K562 (cell line): Measurements from ENCODE around the gene AGPAT4. TPM values are rescaled to one million over a fixed set of nuclear protein-coding genes. Genes with fewer than 3 reads are reported as not detected.

Source experiments
- CTCF ChIP-seq, 3 experiments: IDR thresholded peaks in 2 of 3; conservative IDR thresholded peaks in 1 of 3; 2 replicates each; pipeline ENCODE4 v1.5.1; 2011 to 2012; ENCODE audit warnings: low read length in 3 of 3, mild to moderate bottlenecking in 3 of 3, control low read depth in 2 of 3, improper control_type of control experiment in 1 of 3, inconsistent platforms in 1 of 3, low read depth in 1 of 3, mixed read lengths in 1 of 3, moderate library complexity in 1 of 3; ENCODE audit not compliant: insufficient read depth in 2 of 3
- HNRNPL ChIP-seq: fragments of 200-400 bp; formaldehyde crosslinking; IDR thresholded peaks from 2 replicates; pipeline ENCODE4 v1.6.1; 2017; ENCODE audit warnings: low read depth, mild to moderate bottlenecking, low read length
- MITF ChIP-seq: IDR thresholded peaks from 2 replicates; pipeline ENCODE4 v1.6.1; 2014; ENCODE audit warnings: antibody characterized with exemption
- MTF1 ChIP-seq: fragments of 250-450 bp; sonication (Bioruptor Pico); IDR thresholded peaks from 2 replicates; pipeline ENCODE4 v1.9.0; 2021; ENCODE audit warnings: moderate library complexity, mild to moderate bottlenecking, inconsistent platforms, borderline replicate concordance
- PBX2 ChIP-seq, 2 experiments: IDR thresholded peaks in 1 of 2; conservative IDR thresholded peaks in 1 of 2; 2 replicates each; pipeline ENCODE4 v1.6.1; 2016; ENCODE audit warnings: low read depth in 2 of 2, mild to moderate bottlenecking in 1 of 2, missing compliant biosample characterization in 1 of 2, missing genetic modification characterization in 1 of 2, moderate library complexity in 1 of 2
- ZBTB17 ChIP-seq: fragments of 450-650 bp; formaldehyde crosslinking; IDR thresholded peaks from 2 replicates; pipeline ENCODE4 v1.4.0; 2020; ENCODE audit warnings: mild to moderate bottlenecking
- ZMIZ1 ChIP-seq, 2 experiments: fragments of 150-350 bp in 1 of 2; IDR thresholded peaks; 2 replicates each; pipeline ENCODE4 v1.6.1; 2012 to 2016; ENCODE audit warnings: low read depth in 2 of 2, low read length in 2 of 2, mild to moderate bottlenecking in 1 of 2, moderate library complexity in 1 of 2
- ZNF444 ChIP-seq: fragments of 250-450 bp; sonication (Bioruptor Pico); IDR thresholded peaks from 2 replicates; pipeline ENCODE4 v1.4.0; 2020; ENCODE audit warnings: mild to moderate bottlenecking, moderate library complexity
- ZNF609 ChIP-seq: sonication (generic); formaldehyde crosslinking; IDR thresholded peaks from 2 replicates; pipeline ENCODE4 v1.8.1; 2023; ENCODE audit warnings: missing genetic modification reagents, mild to moderate bottlenecking, borderline replicate concordance
- polyA plus RNA-seq, 8 experiments: library from polyadenylated mRNA; depleted of rRNA in 4 of 8; stranded (reverse) in 5 of 8; unstranded in 3 of 8; fragments of >200 nt; fragmentation: Nextera tagmentation in 2 of 8; fragmentation: Illumina TruSeq in 1 of 8; extraction: Ambion mirVana in 2 of 8; extraction: Trizol in 1 of 8; gene quantifications; 2 replicates each; pipeline versions ENCODE4 v1.2.1 to v1.2.3, GENCODE V29; 2011 to 2014; ENCODE audit warnings: inconsistent platforms in 1 of 8, missing spikeins in 1 of 8
- total RNA-seq, 7 experiments: library from RNA; depleted of rRNA in 6 of 7; stranded (reverse); fragments of >200 nt in 6 of 7; fragmentation: Illumina TruSeq in 2 of 7; extraction: Trizol in 2 of 7; gene quantifications; 2 replicates each; pipeline versions ENCODE4 v1.2.1 to v1.2.3, GENCODE V29; 2011 to 2021; ENCODE audit warnings: low replicate concordance in 1 of 7

AGPAT4 gene
- total and polyA plus RNA-seq, 9 of the 15 experiments (the other 6 are each of a cell fraction or from before 2014, with no cell fraction given): 2.2 to 15.0 (median 5.7) TPM

GRCh38 chr6:161228921-161229591 lies 44.8 kb downstream of the AGPAT4 start (continued):
- TF ChIP-seq MITF (peak; percentile 52), HNRNPL (no peak), ZNF609 (no peak), ZNF444 (CRISPR knock-in tag) (no peak), ZMIZ1 (IDR thresholded peaks at IDR 0.05; ENCODE audit: low read depth in 2 of 2, low read length in 2 of 2) (no peak), CTCF (IDR thresholded peaks at IDR 0.05 in 2 of 3, conservative IDR thresholded peaks at IDR 0.05 in 1 of 3; ENCODE audit: insufficient read depth in 2 of 3, low read depth in 1 of 3, low read length in 3 of 3) (no peak), ZBTB17 (CRISPR knock-in tag) (peak; percentile 41; the same call in 1 of the 2 replicates), PBX2 (CRISPR knock-in tag; IDR thresholded peaks at IDR 0.05; ENCODE audit: low read depth) (no peak), PBX2 (tag; conservative IDR thresholded peaks at IDR 0.05; ENCODE audit: low read depth) (peak; percentile 62), MTF1 (CRISPR knock-in tag) (no peak)
